ENCODE measurements around the gene CACNG6.

The CACNG6 gene

GRCh38 chr19:53966931-53967330, 24.5 kb upstream of the CACNG6 start:
- no peak for FAIRE-seq
- DNase-seq (ENCODE audit: insufficient read length, low spot score), result no peak

GRCh38 chr19:53969366-53969765, 22.1 kb upstream of the CACNG6 start:
- DNase-seq (ENCODE audit: insufficient read length, low spot score), result no peak
- FAIRE-seq, result no peak

- DNase-seq (ENCODE audit: insufficient read length, low spot score) (no peak), FAIRE-seq (no peak)
Measured at GRCh38 chr19:53971673-53972072, 19.8 kb upstream of the CACNG6 start.

DNA sequence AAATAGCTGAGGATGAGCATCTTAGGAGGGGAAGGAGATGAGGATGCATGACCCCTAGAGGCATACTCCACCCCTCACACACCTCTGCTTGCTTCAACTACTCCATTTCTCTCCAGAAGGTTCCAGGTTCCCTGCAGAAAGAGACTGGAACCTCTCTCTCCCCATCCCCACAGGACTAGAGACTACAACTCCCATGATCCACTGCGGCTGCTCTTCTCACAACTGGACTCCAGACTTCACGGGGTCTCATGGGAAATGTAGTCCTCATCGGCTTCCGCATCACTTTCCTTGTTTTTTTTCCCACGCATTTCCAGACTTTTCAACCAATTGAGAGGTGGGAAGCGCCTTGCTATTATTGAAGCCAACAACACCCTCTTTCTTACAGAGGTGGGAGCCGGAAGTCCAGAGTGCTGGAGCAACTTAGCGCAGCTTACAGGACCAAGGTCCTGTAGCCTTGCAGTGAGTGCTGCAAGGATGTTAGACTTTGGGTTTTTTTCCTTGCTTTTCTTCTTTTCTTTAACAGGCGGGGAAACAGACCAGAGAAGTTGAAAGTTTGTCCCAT, 13.9 kb upstream of the CACNG6 start:
- peak; percentile 71 for FAIRE-seq

DNA sequence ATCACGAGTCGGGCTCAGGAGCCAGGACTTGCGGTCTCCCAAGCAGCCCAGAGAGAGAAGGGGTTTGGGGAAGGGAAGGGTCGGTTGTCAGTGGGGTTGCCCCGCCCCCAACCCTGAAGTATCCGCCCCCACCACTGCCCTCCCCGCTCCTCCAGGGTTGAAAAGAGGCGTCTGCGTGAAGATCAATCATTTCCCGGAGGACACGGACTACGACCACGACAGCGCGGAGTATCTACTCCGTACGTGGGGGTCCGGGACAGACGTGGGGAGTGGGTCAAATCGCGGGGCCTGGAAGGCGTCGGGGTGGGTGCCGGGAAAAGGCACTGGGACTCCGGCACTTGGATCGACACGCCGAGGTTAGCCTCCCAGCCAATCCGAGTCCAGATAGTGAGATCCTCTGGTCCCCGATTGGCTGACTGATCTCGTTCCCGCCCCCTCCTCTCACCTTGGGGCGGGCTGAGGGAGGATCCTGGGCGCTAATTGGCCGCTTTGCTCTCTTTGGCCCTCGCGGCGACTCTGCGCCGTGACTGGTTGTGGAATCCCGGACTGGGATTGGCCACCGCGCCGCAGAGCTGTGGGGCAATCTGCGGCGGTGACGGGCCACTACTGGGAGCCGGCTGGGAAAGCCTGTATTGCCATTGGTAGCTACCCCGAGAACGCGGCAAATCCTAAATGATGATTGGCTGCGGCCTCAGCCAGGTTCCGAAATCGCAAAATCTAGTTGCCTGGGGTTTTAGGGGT, 13.3 kb upstream of the CACNG6 start:
- peak; percentile 97 for DNase-seq (ENCODE audit: insufficient read length, low spot score)
- FAIRE-seq, result peak; percentile 98

More for the DNA sequence above, 13.9 kb upstream of the CACNG6 start:
- DNase-seq (ENCODE audit: insufficient read length, low spot score), result peak; percentile 77

GRCh38 chr19:53978975-53979801, 12.2 kb upstream of the CACNG6 start:
- FAIRE-seq, result no peak
- DNase-seq (ENCODE audit: insufficient read length, low spot score), result no peak

- DNase-seq (ENCODE audit: insufficient read length, low spot score) (peak; percentile 69), FAIRE-seq (peak; percentile 89)
Measured at GRCh38 chr19:53980539-53981375, 10.7 kb upstream of the CACNG6 start.

DNA sequence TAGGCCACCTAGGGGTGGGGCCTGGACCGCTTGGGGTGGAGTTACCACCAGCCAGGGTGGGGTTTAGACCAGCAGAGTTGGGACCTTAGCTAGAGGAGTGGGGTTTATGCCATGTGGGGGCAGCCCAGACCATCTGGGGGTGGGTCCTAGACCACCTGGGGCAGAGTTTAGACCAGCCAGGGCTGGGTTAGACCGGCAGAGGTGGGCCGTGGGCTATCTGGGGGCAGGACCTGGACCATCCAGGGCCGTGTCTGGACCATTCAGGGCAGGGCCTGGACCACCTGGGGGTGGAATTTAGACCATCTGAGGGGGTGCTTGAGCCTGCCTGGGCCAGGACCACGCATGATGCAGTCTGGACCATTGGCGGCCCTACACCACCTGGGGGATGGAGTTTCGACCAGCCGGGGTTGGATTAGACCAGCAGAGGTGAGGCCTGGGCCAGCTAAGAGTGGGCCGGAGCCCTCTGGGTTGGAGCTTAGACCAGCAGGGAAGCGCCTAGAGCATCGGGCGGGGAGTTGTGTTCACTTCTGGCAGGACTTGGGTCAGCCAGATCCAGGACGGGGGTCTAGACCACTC, 10.0 kb upstream of the CACNG6 start:
- FAIRE-seq, result no peak
- no peak for DNase-seq (ENCODE audit: insufficient read length, low spot score)

GRCh38 chr19:53982001-53982451, 9.4 kb upstream of the CACNG6 start:
- DNase-seq (ENCODE audit: insufficient read length, low spot score), result no peak
- FAIRE-seq, result peak; percentile 13

- peak; percentile 33 for FAIRE-seq
- DNase-seq (ENCODE audit: insufficient read length, low spot score), result no peak
Measured at GRCh38 chr19:53982611-53983010, 8.8 kb upstream of the CACNG6 start.

GRCh38 chr19:53983457-53984289, 7.8 kb upstream of the CACNG6 start:
- peak; percentile 16 for FAIRE-seq

GRCh38 chr19:53985863-53986262, 5.6 kb upstream of the CACNG6 start:
- FAIRE-seq (no peak), DNase-seq (ENCODE audit: insufficient read length, low spot score) (no peak)

More at GRCh38 chr19:53983457-53984289, 7.8 kb upstream of the CACNG6 start:
- no peak for DNase-seq (ENCODE audit: insufficient read length, low spot score)

- DNase-seq (ENCODE audit: insufficient read length, low spot score) (no peak), FAIRE-seq (no peak)
Measured at GRCh38 chr19:53988981-53989380, 2.5 kb upstream of the CACNG6 start.

DNA sequence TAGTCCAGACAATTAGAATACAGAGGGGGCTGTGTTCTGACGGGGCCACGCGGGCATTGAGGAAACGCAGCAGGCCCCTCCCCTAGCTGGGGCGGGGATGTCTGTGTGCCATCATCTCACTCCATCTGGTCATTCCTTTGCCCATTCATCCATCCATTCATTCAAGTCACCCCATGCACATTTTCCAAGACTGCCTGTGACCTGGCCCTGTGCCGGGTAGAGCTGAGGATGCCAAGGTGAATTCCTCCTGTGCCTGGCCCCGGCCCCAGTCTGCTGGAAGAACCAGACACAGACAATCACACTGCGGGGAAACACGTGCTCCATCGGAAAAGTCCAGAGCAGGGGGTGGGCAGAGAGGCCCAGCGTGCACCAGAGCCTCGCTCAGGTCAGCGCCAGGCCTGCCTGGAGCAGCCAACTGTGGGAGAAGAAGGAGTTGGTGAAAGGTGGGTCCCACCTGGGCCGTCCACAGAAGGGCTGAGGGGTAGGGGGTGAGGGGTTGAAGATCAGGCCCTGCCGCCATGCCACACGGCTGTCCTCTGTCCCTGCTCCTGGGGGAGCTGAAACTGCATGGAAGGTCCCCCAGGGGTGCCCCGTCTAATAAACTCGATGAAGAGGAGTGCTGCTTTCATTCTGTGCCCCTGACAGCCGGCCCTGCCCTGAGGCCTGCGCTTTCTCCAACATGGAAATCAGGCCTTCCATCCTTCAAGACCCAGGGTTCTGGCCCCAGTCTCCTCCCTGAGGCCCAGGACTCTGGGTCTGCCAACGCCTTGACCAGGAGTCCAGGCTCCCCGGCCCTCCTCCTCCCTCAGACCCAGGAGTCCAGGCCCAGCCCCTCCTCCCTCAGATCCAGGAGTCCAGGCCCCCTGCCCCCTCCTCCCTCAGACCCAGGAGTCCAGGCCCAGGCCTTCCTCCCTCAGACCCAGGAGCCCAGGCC, 1.6 kb upstream of the CACNG6 start:
- FAIRE-seq, result no peak
- DNase-seq (ENCODE audit: insufficient read length, low spot score), result no peak

DNA sequence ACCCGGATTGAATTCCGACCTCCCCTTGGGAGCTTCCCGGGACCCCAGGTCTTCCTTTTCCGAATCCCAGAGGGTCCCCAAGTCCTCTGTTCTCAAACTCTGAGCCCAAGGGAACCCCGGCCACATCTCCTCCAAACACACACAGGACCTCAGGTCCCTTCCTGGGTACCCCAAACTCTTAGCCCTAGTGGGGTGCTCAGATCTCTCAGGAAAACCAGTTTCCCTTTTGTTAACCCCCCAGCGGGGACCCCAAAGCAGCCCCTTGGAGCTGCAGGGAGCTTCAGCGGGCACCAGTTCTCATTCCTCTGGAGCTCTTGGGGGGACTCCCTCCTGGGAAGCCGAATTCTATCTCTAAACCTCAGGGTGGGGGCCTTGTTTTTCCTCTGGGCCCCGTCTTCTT, 774 bp downstream of the CACNG6 start:
- FAIRE-seq, result no peak
- DNase-seq (ENCODE audit: insufficient read length, low spot score), result no peak

GRCh38 chr19:53992815-53993214, 1.4 kb downstream of the CACNG6 start:
- DNase-seq (ENCODE audit: insufficient read length, low spot score) (no peak), FAIRE-seq (no peak)

GRCh38 chr19:53993448-53993847, 2.0 kb downstream of the CACNG6 start:
- no peak for FAIRE-seq
- DNase-seq (ENCODE audit: insufficient read length, low spot score), result no peak

- FAIRE-seq (no peak), DNase-seq (ENCODE audit: insufficient read length, low spot score) (no peak)
Measured at GRCh38 chr19:53994811-53995210, 3.4 kb downstream of the CACNG6 start.
